Right ventricle myocardium superior (tissue), 1 donor: ENCODE data around the gene SLC23A2. TPM values are rescaled to one million over a fixed set of nuclear protein-coding genes. Genes with fewer than 3 reads are reported as not detected.

Experiments
- ATAC-seq: fragments of 200-7000 bp; cut with Tn5 transposase; one replicate; pipeline ENCODE4 v1.9.1; 2020; ENCODE audit warnings: mild to moderate bottlenecking; ENCODE audit not compliant: poor library complexity
- DNase-seq: peaks from one replicate; pipeline ENCODE4 v3.0.0-alpha.2; 2020
- intact Hi-C: fragments of 100-400 bp; cut with DNase I; formaldehyde crosslinking; loops from one replicate; pipeline ENCODE4 v1.11.2; 2022
- total RNA-seq: library from RNA; stranded (reverse); fragmentation: NEBNext Ultra II Directional; extraction: Animal tissue kit (Norgen Biotek cat#: 25700); gene quantifications from one replicate; pipeline ENCODE4 v1.2.1, GENCODE V29; 2021
- donor health status: DM: no; HTN: yes; CAD: no; lungs with severe emphysema.

Gene SLC23A2
- total RNA-seq, 1 donor from 2014 or later = 5.5 TPM

GRCh38 chr20:4920131-4920530 is 81.2 kb downstream of the SLC23A2 start:
- ATAC-seq (no peak), DNase-seq (no peak)
- intact Hi-C loops = no loop called here

DNA sequence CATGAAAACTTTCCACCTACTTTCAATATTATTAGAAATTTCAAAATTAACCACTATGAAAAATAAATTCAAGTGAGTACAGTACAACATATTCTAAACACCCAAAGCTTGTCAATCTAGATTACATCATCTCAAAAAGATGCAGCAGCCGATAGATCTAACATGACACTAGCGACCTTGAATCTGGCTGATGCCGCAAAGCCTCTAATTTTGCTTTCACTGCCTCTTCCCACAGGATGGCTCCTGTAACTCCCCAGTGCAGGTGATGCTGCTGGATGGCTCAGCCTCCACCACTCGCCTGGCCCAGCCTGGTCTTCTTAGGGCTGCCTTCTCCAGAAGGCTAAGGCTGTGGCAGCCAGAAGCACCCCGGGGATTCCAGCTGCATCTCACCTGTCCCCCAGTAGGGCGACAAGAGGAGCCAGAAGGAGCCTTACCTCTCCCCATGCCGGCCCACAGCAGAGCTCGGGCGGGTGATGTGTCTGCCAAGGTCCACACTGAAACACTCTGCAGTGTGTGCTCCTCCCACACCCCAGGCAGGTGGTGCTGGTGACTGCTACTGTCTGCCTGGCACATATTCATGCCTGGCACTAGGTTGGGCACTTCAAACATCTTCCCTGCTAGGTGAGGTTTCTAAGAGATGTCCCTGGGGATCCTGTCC is 82.1 kb downstream of the SLC23A2 start:
- no peak for DNase-seq
- no peak for ATAC-seq
- intact Hi-C loops = no loop called here

DNA sequence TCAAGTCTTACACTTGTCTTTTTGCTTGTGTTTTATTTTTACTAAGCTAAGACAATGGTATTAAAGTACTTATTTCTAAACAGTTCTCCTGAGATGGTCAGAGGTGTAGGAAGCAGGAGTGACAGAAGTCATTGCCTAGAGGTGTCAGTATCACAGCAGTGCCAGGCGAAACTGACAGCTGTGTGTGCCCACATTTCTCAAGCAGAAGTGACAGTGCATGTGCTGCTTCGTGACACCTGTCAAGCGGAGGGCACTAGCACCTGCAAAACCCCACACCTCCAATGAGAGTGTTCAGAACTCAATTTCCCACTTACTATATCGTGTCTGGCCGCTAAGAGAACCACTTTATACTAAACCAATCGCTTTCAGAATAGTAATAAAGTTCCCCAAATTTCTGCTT is 82.8 kb downstream of the SLC23A2 start:
- intact Hi-C loops = no loop called here
- ATAC-seq = no peak

GRCh38 chr20:4916971-4917881 is 84.1 kb downstream of the SLC23A2 start:
- intact Hi-C loops = no loop called here
- DNase-seq (no peak), ATAC-seq (no peak)

More for the DNA sequence above, 82.8 kb downstream of the SLC23A2 start:
- no peak for DNase-seq

GRCh38 chr20:4913147-4913546 is 88.2 kb downstream of the SLC23A2 start:
- intact Hi-C loops = no loop called here
- DNase-seq (no peak), ATAC-seq (no peak)

DNA sequence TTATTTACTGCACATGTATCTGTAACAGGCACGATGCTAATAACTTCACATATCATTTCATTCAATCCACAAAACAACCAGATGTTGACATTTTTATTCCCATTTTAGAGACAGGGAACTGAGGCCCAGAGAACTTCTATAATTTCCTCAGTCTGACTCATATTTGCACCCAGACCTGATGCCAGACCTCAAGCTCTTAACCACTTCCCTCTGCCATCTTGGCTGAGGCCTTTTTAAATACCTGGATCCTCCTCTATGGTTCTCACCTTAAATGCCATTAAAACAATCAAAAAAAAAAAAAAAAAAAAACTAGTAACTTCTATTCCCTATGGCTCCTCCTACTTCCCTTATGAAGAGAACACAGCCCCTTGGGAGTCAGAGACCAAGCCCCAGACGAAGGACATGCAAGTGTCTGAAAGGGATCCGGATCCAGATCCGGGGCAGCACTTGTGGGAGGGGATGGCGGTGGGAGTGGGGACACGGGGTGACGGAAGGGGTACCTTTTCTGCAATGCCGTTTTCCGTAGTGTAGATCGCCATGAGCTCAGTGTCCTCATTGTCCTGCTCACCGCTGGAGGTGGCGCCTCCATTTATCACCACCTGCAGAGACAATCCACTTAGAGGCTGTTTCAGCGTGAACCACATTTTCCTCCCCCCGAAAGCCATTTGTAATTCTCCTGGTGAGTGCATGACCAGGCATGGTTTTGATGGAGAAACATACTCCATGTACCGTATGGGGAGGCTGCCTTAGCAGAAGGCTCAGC is 88.7 kb downstream of the SLC23A2 start:
- ATAC-seq (no peak), DNase-seq (no peak)
- intact Hi-C loops = no loop called here

DNA sequence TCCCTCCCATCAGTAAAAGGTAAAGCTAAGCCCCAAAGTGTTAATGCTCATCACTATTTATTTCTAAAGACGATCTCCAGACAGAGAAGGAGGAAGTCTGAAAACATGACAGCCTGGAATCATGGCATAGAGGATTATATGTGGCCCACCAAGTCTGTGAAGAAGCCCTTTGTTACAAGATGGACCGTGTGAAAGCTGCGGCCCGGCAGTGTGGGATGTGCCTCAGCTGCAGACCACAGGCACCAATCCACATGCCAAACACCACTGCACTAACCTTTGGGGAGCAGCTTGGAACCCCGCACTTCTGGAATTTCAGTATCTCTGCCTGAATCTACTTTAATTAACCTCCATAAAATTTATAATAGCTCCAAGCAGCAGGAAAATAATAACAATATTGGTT is 90.4 kb downstream of the SLC23A2 start:
- DNase-seq (no peak), ATAC-seq (no peak)
- intact Hi-C loops = no loop called here

- ATAC-seq (no peak), DNase-seq (no peak)
- intact Hi-C loops = no loop called here
Observed at GRCh38 chr20:4905613-4906012, 95.7 kb downstream of the SLC23A2 start.

GRCh38 chr20:4905195-4905594 is 96.1 kb downstream of the SLC23A2 start:
- ATAC-seq (no peak), DNase-seq (no peak)
- intact Hi-C loops = no loop called here

GRCh38 chr20:4904127-4904860 is 97.0 kb downstream of the SLC23A2 start:
- intact Hi-C loops = no loop called here
- DNase-seq = no peak
- ATAC-seq = no peak

- DNase-seq = no peak
- no peak for ATAC-seq
- intact Hi-C loops = no loop called here
Observed at GRCh38 chr20:4902788-4903187, 98.5 kb downstream of the SLC23A2 start.

DNA sequence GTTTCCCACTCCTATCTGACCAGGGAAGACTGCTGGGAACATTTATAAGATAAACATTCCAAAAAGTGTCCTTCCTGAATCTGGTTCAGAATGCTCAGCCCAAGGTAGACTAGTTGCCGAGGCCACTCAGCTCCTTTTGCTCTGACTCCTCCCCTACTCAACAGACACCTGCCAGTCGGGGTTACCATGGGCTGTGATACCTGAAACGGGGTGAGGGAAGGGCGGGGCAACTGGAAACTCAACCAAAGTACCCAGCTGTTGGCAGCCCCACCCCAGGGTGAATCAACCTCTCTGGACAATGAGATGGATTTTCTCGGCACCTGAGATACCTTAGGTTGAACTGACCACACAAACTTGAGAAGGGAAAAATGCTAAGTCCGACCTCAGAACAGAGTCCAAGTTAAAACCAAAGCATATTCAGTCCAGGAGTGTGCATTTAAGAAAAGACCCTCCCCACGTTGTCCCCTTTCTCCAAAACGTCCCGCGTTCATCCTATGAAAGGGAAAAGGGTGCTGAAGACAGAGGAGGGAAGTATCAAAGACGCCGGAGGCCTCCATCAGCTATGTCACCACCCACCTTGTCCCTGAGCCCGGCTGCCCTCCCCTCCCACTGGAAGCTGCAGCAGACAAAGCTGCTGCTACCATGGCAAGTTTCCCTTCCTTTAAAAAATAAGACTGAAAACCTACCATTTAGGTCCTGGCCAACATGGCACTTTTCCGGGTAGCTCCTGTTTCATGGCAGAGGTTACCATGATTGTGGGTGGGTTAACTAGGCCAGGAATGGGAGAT is 100.1 kb downstream of the SLC23A2 start:
- DNase-seq = no peak
- ATAC-seq = no peak
- intact Hi-C loops = no loop called here

DNA sequence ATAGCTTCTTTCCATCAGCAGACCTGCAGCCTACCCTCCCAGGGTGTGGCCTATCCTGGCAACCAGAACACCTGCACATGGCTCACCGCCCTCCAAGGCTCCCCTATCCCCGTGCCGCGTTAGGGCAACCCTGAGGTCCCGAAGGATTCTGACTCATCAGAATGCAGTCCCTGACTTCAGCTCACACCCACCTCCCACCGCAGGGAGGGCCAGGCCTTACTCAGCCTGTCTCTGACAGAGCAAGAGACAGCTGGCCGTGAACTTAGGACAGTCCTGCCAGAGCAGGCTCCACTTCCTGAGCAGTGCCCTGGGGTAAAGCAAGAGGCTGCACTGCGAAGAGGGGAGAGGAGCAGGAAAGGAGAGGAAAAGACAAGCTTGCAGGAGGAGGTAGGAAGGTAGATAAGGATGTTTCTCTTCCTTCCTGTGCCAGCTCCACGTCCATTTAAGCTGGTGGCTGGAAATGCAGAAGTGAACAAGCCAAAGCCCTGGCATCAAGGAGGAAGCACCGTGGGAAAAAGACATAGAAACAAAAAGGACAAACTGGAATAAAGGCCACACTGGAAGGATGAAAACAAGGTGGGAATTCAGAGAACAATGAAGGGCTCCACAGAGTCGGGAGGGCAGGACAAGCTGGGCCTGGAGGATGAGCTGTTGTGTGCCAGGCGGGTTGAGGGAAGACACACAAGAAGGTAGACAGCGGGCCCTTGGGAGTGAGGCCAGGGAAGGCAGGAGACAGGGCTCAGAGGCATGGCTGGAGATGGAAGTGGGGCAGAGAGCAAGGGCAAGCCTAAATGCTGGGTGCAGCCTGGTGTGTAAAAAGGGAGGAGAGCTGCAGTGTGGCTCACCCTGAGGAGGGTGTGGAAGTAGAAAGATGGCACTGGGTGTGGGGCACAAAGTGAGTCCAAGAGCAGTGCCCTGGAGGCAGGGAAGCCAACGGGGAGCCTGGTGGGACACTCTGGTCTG is 102.7 kb downstream of the SLC23A2 start:
- ATAC-seq (peak; percentile 66), DNase-seq (peak; percentile 67)
- intact Hi-C loops = no loop called here

DNA sequence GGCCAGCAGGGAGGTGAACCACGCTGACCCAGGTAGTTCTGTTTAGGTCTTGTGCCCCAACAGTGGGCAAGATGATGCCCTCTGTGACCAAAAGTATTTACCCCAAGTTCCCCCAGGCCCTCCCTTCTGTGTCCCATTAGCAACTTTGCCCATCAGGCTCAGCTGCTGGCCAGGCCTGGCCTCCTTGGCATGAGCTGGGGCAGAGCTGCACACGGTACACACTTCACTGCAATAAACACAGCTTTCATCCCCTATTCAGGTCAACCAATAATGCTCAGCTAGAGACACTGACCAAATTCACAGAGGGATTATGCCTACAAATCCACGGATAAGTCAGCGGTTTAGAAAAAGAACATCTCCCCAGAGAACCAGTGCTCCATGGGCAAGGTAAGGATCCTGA is 103.7 kb downstream of the SLC23A2 start:
- no peak for DNase-seq
- ATAC-seq = no peak
- intact Hi-C loops = no loop called here

- ATAC-seq (peak; percentile 25), DNase-seq (no peak)
- intact Hi-C loops = no loop called here
Observed at GRCh38 chr20:4896971-4897497, 104.3 kb downstream of the SLC23A2 start.

- no peak for DNase-seq
- intact Hi-C loops = no loop called here
- ATAC-seq = no peak
Observed at GRCh38 chr20:4896119-4896702, 105.1 kb downstream of the SLC23A2 start.
